HG02678 (cell line): ENCODE data around the gene KRTAP5-8.
"Not testable (repeated sequence)": the region's sequence is repeated elsewhere in the genome, so short reads cannot be mapped to it uniquely, and the experiment has no call there.

ENCODE experiments used
- ATAC-seq: cut with Tn5 transposase; IDR thresholded peaks from one replicate; pipeline ENCODE4 v1.9.1; 2021; ENCODE audit warnings: mild to moderate bottlenecking, moderate library complexity; ENCODE audit not compliant: unreplicated experiment

The KRTAP5-8 gene, protein sequence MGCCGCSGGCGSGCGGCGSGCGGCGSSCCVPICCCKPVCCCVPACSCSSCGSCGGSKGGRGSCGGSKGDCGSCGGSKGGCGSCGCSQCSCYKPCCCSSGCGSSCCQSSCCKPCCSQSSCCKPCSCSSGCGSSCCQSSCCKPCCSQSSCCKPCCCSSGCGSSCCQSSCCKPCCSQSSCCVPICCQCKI

DNA sequence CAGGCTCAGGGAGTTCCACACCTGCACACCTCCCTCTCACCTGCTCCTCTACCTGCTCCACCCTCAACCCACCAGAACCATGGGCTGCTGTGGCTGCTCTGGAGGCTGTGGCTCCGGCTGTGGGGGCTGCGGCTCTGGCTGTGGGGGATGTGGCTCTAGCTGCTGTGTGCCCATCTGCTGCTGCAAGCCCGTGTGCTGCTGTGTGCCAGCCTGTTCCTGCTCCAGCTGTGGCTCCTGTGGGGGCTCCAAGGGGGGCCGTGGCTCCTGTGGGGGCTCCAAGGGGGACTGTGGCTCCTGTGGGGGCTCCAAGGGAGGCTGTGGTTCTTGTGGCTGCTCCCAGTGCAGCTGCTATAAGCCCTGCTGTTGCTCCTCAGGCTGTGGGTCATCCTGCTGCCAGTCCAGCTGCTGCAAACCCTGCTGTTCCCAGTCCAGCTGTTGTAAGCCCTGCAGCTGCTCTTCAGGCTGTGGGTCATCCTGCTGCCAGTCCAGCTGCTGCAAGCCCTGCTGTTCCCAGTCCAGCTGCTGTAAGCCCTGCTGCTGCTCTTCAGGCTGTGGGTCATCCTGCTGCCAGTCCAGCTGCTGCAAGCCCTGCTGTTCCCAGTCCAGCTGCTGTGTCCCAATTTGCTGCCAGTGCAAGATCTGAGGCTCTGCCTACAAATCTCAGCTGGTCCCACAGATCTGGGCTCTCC is at the start of gene KRTAP5-8:
Gene KRTAP5-8 (plus strand): TSS at position 49 of the 689 bp plus-strand sequence. CDS start 31 bp downstream, at position 80.
- ATAC-seq = not testable (repeated sequence)

GRCh38 chr11:71488681-71489270 is 49.0 kb upstream of the KRTAP5-8 start:
- no peak for ATAC-seq

- ATAC-seq = no peak
Measured at GRCh38 chr11:71489311-71490043, 48.3 kb upstream of the KRTAP5-8 start.

GRCh38 chr11:71490044-71490730 is 47.6 kb upstream of the KRTAP5-8 start:
- ATAC-seq = no peak

- ATAC-seq = no peak
Measured at GRCh38 chr11:71490731-71491390, 47.0 kb upstream of the KRTAP5-8 start.

DNA sequence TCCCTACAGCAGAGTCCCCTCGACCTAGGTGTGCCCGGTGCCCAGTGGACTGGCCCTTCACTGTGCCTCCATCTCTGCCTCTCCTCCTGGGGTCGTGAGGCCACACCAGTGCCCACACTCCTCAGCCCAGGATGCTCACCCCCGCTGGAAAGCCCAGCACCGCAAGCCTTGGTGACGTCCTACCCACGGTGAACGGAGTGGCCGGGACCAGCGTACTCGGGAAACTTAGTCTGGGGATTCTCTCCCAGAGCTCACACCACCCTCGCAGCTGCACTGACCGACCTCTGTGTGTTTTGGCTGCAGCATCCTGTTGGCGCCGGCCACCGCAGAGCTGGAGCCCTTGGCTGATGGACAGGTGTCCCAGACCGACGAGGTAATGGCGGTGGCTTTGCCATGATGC is 46.3 kb upstream of the KRTAP5-8 start:
- ATAC-seq = no peak

DNA sequence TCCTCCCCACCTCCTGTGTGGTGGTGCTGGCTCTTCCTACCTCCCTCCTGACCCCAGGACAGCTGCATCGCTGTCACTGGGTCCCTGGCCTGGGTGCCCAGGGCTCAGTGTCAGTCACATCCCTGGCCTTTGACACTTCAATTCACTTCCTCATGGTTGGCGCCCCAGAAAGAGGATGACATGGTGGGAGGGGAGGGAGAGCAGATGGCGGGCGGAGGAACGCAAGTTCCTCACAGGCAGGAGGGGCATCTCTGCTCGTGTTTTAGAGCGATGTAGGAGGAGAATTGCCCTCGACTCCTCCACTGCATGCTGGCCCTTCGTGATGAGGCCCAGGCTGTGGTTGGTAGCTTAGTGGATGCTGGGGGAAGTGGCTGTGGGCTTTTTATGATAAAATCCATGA is 45.9 kb upstream of the KRTAP5-8 start:
- no peak for ATAC-seq

GRCh38 chr11:71495286-71496230 is 42.3 kb upstream of the KRTAP5-8 start:
- no peak for ATAC-seq

DNA sequence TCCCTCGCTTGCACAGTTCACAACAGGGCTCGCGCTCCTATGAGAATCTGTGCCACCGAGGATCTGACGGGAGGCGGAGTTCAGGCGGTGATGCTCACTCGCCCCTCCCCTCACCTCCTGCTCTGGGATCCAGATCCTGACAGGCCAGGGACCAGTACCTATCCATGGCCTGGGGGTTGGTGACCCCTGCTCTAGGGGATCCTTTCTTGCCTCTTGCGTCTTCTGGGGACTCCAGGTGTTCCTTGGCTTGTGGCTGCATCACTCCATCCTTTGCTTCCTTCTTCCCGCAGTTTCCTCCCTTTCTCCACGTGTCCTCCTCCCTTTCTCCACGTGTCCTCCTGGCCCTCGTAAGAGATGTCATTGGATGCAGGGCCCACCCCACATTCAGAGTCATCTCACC is 41.4 kb upstream of the KRTAP5-8 start:
- ATAC-seq = no peak

GRCh38 chr11:71498091-71498490 is 39.7 kb upstream of the KRTAP5-8 start:
- ATAC-seq = no peak

GRCh38 chr11:71499125-71499524 is 38.7 kb upstream of the KRTAP5-8 start:
- ATAC-seq = no peak

- ATAC-seq = no peak
Measured at GRCh38 chr11:71499546-71499945, 38.3 kb upstream of the KRTAP5-8 start.

DNA sequence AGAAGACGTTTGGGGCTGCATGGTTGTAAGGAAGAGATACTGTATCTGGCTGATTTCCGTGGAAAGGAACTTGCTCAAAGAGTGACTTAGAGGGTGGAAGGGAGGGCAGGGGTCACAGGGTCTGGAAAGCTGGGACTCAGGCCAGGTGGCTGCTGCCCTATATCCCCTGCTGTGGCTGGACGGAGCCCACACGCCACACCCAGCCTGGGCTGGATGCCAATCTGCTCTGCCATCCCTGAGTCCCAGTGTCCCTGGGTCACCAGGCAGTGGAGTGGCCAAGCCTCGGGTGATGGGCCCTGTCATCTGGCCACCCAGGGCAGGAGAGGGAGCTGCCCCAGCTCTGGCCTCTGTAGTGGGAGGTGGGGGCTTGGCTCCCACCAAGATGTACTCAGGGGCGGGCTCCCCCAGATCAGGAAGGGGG is 37.2 kb upstream of the KRTAP5-8 start:
- ATAC-seq = no peak

- no peak for ATAC-seq
Measured at GRCh38 chr11:71501071-71501985, 36.5 kb upstream of the KRTAP5-8 start.

- ATAC-seq = no peak
Measured at GRCh38 chr11:71502026-71502425, 35.8 kb upstream of the KRTAP5-8 start.

DNA sequence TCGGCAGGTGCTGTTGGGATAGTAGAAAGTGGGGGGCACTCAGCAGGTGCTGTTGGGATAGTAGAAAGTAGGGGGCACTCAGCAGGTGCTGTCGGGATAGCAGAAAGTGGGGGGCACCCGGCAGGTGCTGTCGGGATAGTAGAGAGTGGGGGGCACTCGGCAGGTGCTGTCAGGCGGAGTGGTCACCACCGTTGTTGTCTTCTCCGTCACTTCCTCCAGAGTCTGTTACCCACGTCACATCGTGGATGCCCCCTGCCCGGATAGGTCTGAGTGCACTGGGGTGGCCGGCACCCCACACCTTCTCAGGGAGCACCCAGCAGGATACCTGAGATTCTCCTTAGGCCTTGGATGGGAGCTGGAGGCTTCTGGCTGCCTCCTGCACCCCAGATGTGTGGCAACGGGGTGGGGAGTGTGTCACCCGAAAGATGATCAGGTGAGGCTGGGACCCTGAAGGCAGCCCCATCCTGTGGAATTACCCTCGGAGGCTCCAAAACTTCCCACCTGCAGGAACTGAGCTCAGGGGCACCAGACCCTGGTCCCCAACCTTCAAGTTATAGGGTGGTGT is 34.9 kb upstream of the KRTAP5-8 start:
- no peak for ATAC-seq

DNA sequence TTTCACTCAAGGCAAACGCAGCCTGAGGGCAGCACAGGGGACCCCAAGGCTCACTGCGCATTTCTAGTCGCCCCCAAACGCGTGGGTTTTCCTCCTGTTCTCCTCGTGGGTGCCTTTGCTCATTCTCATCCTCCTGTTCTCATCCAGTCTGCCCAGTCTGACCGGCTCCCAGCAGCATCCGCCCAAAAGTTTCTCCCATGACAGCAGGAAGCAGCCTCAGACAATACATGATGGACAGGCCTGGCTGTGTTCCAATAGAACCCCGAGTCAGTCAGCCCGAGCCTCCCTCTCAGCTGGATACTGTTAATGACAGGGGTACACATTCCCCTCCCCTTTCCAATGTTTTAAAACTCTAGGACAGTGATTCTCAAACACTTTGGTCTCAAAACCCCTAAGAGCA is 33.3 kb upstream of the KRTAP5-8 start:
- no peak for ATAC-seq

DNA sequence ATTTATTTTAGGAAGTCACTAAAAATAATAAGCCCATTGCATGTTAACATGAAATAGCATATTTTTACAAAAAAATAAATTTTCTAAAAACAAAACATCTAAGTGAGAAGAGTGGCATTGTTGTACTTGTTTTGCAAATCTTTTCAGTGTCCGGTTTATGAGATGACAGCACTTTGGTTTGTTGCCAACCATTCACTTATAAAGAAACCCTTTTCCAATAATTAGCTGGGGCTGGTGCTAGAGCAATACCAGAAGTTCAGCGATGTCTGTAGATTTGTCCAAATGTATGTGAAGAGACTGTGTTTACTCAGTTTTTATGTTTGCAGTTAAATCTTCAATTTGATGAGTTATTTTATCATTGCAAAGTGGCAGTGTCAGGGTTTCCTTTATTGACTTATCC is 32.8 kb upstream of the KRTAP5-8 start:
- no peak for ATAC-seq
